Karpas-422 (cell line): ENCODE data around the gene BTG4. TPM values are rescaled to one million over a fixed set of nuclear protein-coding genes. Genes with fewer than 3 reads are reported as not detected.

Source experiments
- DNase-seq: peaks from one replicate; pipeline ENCODE4 v3.0.0-alpha.2; 2015
- H2AFZ ChIP-seq: fragments of 200-600 bp; sonication (generic); 2 replicates; pipeline ENCODE4 v1.6.1; 2014; ENCODE audit warnings: antibody characterized with exemption, low read length, mixed read lengths
- H3K27ac ChIP-seq: fragments of 200-600 bp; sonication (generic); 2 replicates; pipeline ENCODE4 v1.5.1; 2014; ENCODE audit warnings: mild to moderate bottlenecking, low read length, moderate library complexity
- H3K27me3 ChIP-seq: fragments of 200-600 bp; sonication (generic); 2 replicates; pipeline ENCODE4 v1.6.1; 2014; ENCODE audit warnings: low read length, mixed read lengths
- H3K36me3 ChIP-seq: fragments of 200-600 bp; sonication (generic); 2 replicates; pipeline ENCODE4 v1.6.1; 2014; ENCODE audit warnings: low read length, mixed read lengths; ENCODE audit not compliant: insufficient read depth
- H3K4me1 ChIP-seq: fragments of 200-600 bp; sonication (generic); 2 replicates; pipeline ENCODE4 v1.6.1; 2014; ENCODE audit warnings: mild to moderate bottlenecking, low read length, mixed read lengths
- H3K4me2 ChIP-seq: fragments of 200-600 bp; sonication (generic); 2 replicates; pipeline ENCODE4 v1.6.1; 2014; ENCODE audit warnings: low read length, low read depth, mild to moderate bottlenecking; ENCODE audit not compliant: poor library complexity, severe bottlenecking
- H3K4me3 ChIP-seq: fragments of 200-600 bp; sonication (generic); 2 replicates; pipeline ENCODE4 v1.5.1; 2014; ENCODE audit warnings: mild to moderate bottlenecking, antibody characterized with exemption, low read length, mixed read lengths
- H3K79me2 ChIP-seq: fragments of 200-600 bp; sonication (generic); 2 replicates; pipeline ENCODE4 v1.6.1; 2014; ENCODE audit warnings: mild to moderate bottlenecking, low read length, mixed read lengths
- H3K9ac ChIP-seq: fragments of 200-600 bp; sonication (generic); 2 replicates; pipeline ENCODE4 v1.6.0; 2014; ENCODE audit warnings: low read length
- H3K9me2 ChIP-seq: fragments of 200-600 bp; sonication (generic), shearing (Covaris generic); replicated peaks from 2 replicates; pipeline ENCODE4 v1.6.0; 2014; ENCODE audit warnings: mild to moderate bottlenecking, low read length, moderate library complexity; ENCODE audit not compliant: insufficient read depth
- H3K9me3 ChIP-seq: fragments of 300-700, 200-600 bp; sonication (generic); 2 replicates; pipeline ENCODE4 v1.6.1; 2014; ENCODE audit warnings: low read length, mixed read lengths
- H4K20me1 ChIP-seq: fragments of 200-600 bp; sonication (generic); 2 replicates; pipeline ENCODE4 v1.6.1; 2014; ENCODE audit warnings: mild to moderate bottlenecking, antibody characterized with exemption, low read length, low read depth; ENCODE audit not compliant: insufficient read depth
- total RNA-seq: library from RNA; depleted of rRNA; stranded (reverse); fragments of >200 nt; shearing (Covaris generic); gene quantifications from 2 replicates; pipeline ENCODE4 v1.2.3, GENCODE V29; 2014; ENCODE audit warnings: low replicate concordance

The BTG4 gene
- total RNA-seq, 1 experiment from 2014 or later = not detected

DNA sequence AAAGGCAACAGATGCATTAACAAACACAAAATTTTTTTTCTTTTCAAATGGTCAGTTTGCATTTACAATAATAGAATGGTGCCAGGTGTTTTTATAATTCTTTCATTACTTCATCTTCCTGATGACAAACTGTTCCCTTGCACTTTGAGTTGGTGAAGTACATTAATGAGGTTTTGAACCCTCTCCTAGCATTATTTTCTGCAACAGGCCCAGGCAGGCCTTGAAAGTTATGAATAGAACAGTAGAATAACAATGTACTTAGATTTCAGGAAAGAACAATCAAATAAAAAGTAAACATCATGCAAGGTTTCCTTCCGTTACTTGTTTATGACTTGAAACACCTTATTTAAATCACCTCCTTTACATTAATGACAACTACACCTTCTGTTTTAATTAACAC lies 9.6 kb downstream of the BTG4 start:
- Histone ChIP-seq H3K79me2 (no peaks in the 10 kb centered on the region), H3K4me2 (no peak overlapping the region), H3K4me3 (no peak overlapping the region), H3K27ac (no peak overlapping the region), H3K36me3 (no peaks in the 10 kb centered on the region), H3K9me3 (no peaks in the 10 kb centered on the region), H4K20me1 (no peaks in the 10 kb centered on the region), H2AFZ (no peak overlapping the region), H3K9ac (no peak overlapping the region), H3K27me3 (peaks cover 8% of the 10 kb centered on the region; the same call in 1 of the 2 replicates), H3K4me1 (no peaks in the 10 kb centered on the region), H3K9me2 (peaks cover 6% of the 10 kb centered on the region; the same call in 1 of the 2 replicates)
- no peak for DNase-seq

DNA sequence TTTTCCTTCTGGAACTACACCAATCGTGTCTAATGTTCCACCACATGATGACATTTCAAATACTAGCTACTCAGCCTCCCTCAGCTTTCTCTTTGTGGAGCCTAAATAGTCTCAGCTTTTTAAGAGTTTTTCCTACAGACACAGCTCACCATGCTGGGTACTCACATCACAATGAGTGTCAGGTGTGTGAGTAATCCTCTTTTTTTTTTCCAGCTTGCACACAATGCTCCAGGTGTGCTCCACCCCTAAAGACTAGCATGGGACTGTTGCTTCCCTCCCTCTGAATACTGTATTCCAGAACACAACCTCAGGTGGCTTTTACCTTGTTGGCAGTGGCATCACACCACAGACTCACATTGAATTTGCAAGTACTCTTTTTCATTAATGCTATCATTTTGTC lies 11.7 kb downstream of the BTG4 start:
- no peak overlapping the region for H3K27ac ChIP-seq
- peaks cover 8% of the 10 kb centered on the region; the same call in 1 of the 2 replicates for H3K27me3 ChIP-seq
- no peaks in the 10 kb centered on the region for H3K36me3 ChIP-seq
- no peaks in the 10 kb centered on the region for H3K4me1 ChIP-seq
- H4K20me1 ChIP-seq = no peaks in the 10 kb centered on the region
- H3K9ac ChIP-seq = no peak overlapping the region
- H2AFZ ChIP-seq = no peak overlapping the region
- H3K9me2 ChIP-seq = no peaks in the 10 kb centered on the region
- no peaks in the 10 kb centered on the region for H3K9me3 ChIP-seq
- no peak overlapping the region for H3K4me2 ChIP-seq
- H3K79me2 ChIP-seq = no peaks in the 10 kb centered on the region
- DNase-seq = no peak
- H3K4me3 ChIP-seq = no peak overlapping the region

GRCh38 chr11:111499483-111499882 lies 12.7 kb downstream of the BTG4 start:
- Histone ChIP-seq H2AFZ (no peak overlapping the region), H3K27ac (no peak overlapping the region), H3K4me2 (no peak overlapping the region), H3K4me3 (no peak overlapping the region), H3K9me2 (no peaks in the 10 kb centered on the region), H3K79me2 (no peaks in the 10 kb centered on the region), H3K4me1 (no peaks in the 10 kb centered on the region), H3K9me3 (no peaks in the 10 kb centered on the region), H4K20me1 (no peaks in the 10 kb centered on the region), H3K27me3 (peaks cover 10% of the 10 kb centered on the region), H3K36me3 (no peaks in the 10 kb centered on the region), H3K9ac (no peak overlapping the region)
- DNase-seq = no peak

GRCh38 chr11:111494040-111494439 lies 18.1 kb downstream of the BTG4 start:
- Histone ChIP-seq H3K9me2 (no peaks in the 10 kb centered on the region), H3K9ac (no peak overlapping the region), H3K36me3 (no peaks in the 10 kb centered on the region), H3K27ac (no peak overlapping the region), H4K20me1 (no peaks in the 10 kb centered on the region), H3K4me2 (no peak overlapping the region), H2AFZ (no peak overlapping the region; the same call in 1 of the 2 replicates), H3K9me3 (peaks cover 4% of the 10 kb centered on the region; the same call in 1 of the 2 replicates), H3K27me3 (peaks cover 5% of the 10 kb centered on the region; the same call in 1 of the 2 replicates), H3K4me3 (no peak overlapping the region), H3K4me1 (no peaks in the 10 kb centered on the region), H3K79me2 (no peaks in the 10 kb centered on the region)
- DNase-seq = no peak

DNA sequence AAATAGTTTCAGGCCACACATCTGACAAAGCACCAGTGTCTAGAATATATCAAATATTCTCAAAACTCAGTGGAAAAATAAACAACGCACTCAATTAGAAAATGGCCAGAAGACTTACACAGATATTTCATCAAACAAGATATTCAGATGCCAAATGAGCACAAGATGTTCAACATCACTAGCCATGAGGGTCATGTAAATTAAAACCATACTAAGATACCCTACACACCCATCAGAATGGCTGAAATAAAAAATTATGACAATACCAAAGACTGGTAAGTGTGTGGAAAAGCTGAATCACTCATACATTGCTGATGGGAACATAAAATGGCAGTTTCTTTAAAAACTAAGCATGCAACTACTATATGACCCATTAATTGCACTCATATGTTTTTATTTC lies 21.7 kb downstream of the BTG4 start:
- no peak overlapping the region for H3K4me2 ChIP-seq
- no peaks in the 10 kb centered on the region for H3K36me3 ChIP-seq
- peaks cover 16% of the 10 kb centered on the region for H3K27me3 ChIP-seq
- no peak for DNase-seq
- H3K9me3 ChIP-seq = peaks cover 17% of the 10 kb centered on the region; the same call in 1 of the 2 replicates
- H3K4me1 ChIP-seq = no peaks in the 10 kb centered on the region
- H3K9me2 ChIP-seq = 0 out of 2 replicates have a peak, but pooled peaks cover 2% of the 10 kb centered on the region
- no peak overlapping the region for H3K4me3 ChIP-seq
- H4K20me1 ChIP-seq = no peaks in the 10 kb centered on the region
- H3K9ac ChIP-seq = no peak overlapping the region
- H3K79me2 ChIP-seq = no peaks in the 10 kb centered on the region
- H2AFZ ChIP-seq = no peak overlapping the region
- H3K27ac ChIP-seq = no peak overlapping the region

GRCh38 chr11:111483431-111483830 lies 28.8 kb downstream of the BTG4 start:
- no peaks in the 10 kb centered on the region for H4K20me1 ChIP-seq
- peaks cover 1% of the 10 kb centered on the region; the same call in 1 of the 2 replicates for H3K9me2 ChIP-seq
- no peak overlapping the region for H3K9ac ChIP-seq
- no peak overlapping the region for H2AFZ ChIP-seq
- peaks cover 20% of the 10 kb centered on the region for H3K36me3 ChIP-seq
- H3K4me3 ChIP-seq = no peak overlapping the region
- H3K27me3 ChIP-seq = peaks cover 42% of the 10 kb centered on the region
- H3K4me1 ChIP-seq = no peaks in the 10 kb centered on the region
- no peak overlapping the region for H3K27ac ChIP-seq
- H3K4me2 ChIP-seq = no peak overlapping the region
- H3K79me2 ChIP-seq = no peaks in the 10 kb centered on the region
- H3K9me3 ChIP-seq = peaks cover 54% of the 10 kb centered on the region
- DNase-seq = no peak

- DNase-seq = no peak
- Histone ChIP-seq H3K4me1 (no peaks in the 10 kb centered on the region), H3K27me3 (peaks cover 52% of the 10 kb centered on the region), H3K9ac (no peak overlapping the region), H3K4me2 (no peak overlapping the region), H2AFZ (no peak overlapping the region), H3K9me2 (no peaks in the 10 kb centered on the region; the same call in 1 of the 2 replicates), H4K20me1 (no peaks in the 10 kb centered on the region), H3K9me3 (peaks cover 42% of the 10 kb centered on the region), H3K79me2 (no peaks in the 10 kb centered on the region), H3K4me3 (no peak overlapping the region), H3K27ac (no peak overlapping the region), H3K36me3 (peaks cover 19% of the 10 kb centered on the region)
These were observed 32.5 kb downstream of the BTG4 start for GRCh38 chr11:111479666-111480065.

GRCh38 chr11:111477898-111478297 lies 34.3 kb downstream of the BTG4 start:
- H3K27me3 ChIP-seq = peaks cover 42% of the 10 kb centered on the region
- no peak overlapping the region for H2AFZ ChIP-seq
- H3K9ac ChIP-seq = no peak overlapping the region
- no peaks in the 10 kb centered on the region; the same call in none of the 2 replicates for H3K9me2 ChIP-seq
- no peaks in the 10 kb centered on the region for H3K79me2 ChIP-seq
- H3K4me1 ChIP-seq = no peaks in the 10 kb centered on the region
- no peaks in the 10 kb centered on the region for H4K20me1 ChIP-seq
- H3K4me2 ChIP-seq = no peak overlapping the region
- H3K9me3 ChIP-seq = peaks cover 28% of the 10 kb centered on the region
- H3K27ac ChIP-seq = no peak overlapping the region
- no peak for DNase-seq
- H3K36me3 ChIP-seq = peaks cover 4% of the 10 kb centered on the region
- H3K4me3 ChIP-seq = no peak overlapping the region
